GM18498 (cell line): ENCODE measurements around the gene BPIFA2.
"Not testable (repeated sequence)": the region's sequence is repeated elsewhere in the genome, so short reads cannot be mapped to it uniquely, and the experiment has no call there.

Source experiments
- ATAC-seq: cut with Tn5 transposase; IDR thresholded peaks from one replicate; pipeline ENCODE4 v1.9.1; 2021; ENCODE audit warnings: mild to moderate bottlenecking, moderate library complexity; ENCODE audit not compliant: unreplicated experiment

BPIFA2 gene

GRCh38 chr20:33159713-33160112 is 8.2 kb upstream of the BPIFA2 start:
- no peak for ATAC-seq

- ATAC-seq: no peak
Observed at GRCh38 chr20:33160681-33161080, 7.3 kb upstream of the BPIFA2 start.

DNA sequence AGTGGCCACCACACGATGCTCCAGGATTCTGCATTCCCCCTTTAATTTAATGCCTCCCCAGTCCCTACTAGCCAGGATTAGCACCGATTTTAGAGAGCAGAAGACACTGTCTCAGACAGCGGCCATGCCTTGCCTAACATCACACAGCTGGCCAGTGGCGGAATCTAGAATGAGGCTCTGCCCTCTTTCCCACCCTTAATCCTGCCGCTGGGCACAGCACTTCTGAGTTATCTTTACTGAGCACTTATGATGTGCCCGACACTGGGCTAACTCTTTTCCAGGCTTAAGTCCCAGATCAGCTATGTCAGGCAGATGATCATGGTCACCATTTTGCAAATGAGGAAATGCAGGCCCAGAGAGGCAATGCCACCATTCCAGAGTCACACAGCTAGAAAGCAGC is 5.6 kb upstream of the BPIFA2 start:
- no peak for ATAC-seq

DNA sequence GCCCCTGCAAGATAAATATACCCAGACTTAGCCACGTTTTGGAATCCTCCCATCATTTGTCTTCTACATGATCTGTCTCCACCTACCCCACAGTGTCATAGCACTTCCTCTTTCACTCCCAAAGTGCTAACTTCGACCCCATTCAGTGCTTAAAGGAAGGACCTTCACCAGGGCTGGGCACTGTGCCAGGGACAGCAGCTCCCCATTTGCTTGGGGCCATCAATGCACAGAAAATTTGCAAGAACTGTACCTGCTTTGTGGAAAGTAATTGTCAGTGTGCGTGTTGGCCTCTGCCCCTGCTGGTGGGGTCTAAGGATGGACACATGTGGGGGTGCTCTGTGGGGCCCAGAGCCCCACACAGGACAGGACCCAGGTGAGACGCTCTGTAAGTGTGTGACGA is 5.2 kb upstream of the BPIFA2 start:
- no peak for ATAC-seq

DNA sequence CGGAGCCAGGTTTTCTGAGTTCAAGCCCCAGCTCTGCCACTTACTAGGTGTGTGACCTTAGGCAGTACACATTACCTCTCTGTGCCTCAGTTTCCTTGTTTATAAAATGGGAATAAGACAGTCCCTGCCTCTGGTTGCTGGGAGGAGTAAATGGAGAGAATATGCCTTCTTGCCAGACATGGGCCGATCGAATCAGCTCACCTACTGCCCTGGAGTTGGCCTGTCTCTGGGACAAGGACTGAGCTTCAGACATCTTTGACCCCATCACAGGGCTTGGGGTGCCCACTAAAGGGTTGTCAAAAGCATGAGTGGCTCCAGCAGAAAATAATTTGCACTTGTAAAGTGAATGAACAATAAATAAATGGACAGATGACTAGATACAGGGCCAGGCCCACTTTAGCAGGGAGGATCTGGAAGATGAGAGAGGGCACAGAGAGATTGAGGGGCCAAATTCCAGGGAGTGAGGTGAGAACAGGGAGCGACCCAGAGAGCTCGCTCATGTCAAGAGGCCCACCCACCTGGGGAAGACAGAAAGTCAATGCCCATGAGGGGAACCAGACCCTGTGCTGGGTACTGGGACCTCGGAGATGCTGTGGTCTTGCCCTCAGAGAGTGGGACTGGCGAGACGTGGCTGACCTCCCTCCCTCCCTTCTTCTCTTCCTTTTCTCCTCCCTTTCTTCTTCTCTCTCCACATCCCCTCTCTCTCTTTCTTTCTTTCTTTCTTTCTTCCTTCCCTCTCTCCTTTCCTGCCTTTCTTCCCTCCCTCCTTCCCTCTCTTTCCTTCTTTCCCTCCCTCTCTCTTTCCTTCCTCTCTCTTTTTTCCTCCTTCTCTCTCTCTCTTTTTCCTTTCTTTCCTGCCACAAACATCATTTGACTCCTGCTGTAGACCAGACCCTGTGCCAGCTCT is 3.9 kb upstream of the BPIFA2 start:
- no peak for ATAC-seq

- no peak for ATAC-seq
Observed at GRCh38 chr20:33164763-33165095, 3.2 kb upstream of the BPIFA2 start.

GRCh38 chr20:33165416-33166055 is 2.4 kb upstream of the BPIFA2 start:
- ATAC-seq: no peak

GRCh38 chr20:33166533-33167113 is 1.3 kb upstream of the BPIFA2 start:
- ATAC-seq: no peak

DNA sequence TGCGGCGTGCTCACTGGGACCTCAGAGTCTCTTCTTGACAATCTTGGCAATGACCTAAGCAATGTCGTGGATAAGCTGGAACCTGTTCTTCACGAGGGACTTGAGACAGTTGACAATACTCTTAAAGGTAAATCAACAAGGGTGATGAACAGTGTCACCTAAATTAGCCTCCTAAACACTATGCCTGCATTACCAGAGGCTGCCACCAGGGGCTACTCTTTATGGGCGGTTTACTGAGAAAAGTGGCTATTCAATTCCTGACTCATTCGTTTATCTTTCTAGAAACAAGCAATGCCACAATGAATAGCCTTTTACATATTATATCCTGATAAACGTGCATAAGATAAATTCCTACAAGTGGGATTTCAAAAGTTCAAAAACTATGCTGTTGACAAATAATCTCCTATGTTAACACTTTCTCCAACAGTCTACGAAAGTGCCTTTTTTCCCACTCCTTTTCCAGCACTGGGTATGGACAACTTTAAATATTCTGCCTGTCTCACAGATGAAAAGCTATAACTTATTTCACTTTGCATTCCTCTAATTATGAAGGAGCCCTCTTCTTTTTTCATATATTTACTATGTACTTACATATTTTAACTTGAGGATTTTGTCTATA is 1.3 kb downstream of the BPIFA2 start:
- no peak for ATAC-seq

GRCh38 chr20:33172781-33173180 is 4.8 kb downstream of the BPIFA2 start:
- no peak for ATAC-seq

DNA sequence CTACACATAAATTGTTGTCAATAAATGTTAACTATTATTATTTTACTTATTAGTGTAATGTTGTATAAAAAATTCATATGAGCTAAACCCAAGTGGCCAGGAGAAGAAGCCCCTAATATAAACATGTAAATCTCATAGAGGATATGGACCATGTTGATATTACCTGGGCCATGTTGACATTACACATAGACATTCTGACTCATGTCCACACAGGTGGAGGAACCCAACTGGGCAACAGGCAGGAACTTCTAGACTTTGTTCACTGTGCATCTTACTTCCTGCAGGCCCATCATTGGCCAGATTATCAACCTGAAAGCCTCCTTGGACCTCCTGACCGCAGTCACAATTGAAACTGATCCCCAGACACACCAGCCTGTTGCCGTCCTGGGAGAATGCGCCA is 7.2 kb downstream of the BPIFA2 start:
- no peak for ATAC-seq

DNA sequence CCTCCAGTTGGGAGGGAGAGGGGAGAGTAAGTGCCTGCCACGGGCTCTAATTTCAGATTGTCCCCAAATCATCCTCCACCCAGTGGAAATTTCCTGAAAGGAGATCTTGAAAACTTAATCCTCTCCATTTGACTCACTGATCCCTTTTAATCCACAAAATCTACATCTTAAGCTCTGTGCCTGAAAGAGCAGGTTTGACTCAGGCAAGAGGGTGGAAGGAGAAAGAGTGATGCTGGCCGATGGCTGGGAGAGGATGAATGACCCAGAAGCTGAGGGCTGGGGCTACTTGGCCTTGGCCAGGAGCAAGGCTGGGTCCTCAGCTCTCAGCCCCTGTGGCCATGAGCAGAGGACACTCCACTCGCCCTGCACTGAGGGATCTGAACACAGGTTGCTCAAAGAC is 8.1 kb downstream of the BPIFA2 start:
- no peak for ATAC-seq

GRCh38 chr20:33177866-33178265 is 9.9 kb downstream of the BPIFA2 start:
- no peak for ATAC-seq

DNA sequence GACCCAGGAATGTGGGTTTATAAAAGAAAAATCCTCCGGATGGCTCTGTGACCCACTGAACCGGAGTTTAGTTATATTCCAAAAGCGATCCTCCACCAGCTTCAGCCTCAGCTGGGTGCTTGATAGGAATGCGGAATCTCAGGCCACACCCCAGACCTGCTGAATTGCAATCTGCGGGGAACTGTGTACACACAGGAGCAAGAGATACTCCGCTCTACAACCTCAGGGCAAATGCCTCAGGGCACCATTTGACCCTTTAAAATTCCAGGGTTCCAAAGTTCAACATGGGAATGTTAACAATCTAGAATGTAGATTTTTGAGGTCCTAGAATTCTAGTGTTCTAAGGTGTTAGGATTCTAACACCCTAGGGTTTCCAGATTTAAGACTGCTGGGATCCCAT is 10.8 kb downstream of the BPIFA2 start:
- no peak for ATAC-seq

DNA sequence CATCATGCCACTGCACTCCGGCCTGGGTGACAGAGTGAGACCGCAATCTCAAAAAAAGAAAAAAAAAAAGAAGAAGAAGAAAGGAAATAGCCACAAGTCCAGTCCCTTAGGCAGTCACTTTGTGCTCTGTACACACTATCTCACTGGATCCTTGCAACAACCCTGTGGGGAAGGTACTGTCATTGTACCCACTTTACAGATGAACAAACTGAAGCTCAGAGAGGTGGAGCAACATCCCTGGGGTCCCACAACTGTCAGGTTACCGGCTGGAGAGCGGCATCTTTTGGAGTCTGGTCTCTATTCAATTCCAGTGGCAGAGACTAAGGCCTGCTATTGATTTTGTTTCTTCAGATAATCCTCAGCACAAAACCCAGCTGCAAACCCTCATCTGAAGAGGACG is 12.2 kb downstream of the BPIFA2 start:
- no peak for ATAC-seq

DNA sequence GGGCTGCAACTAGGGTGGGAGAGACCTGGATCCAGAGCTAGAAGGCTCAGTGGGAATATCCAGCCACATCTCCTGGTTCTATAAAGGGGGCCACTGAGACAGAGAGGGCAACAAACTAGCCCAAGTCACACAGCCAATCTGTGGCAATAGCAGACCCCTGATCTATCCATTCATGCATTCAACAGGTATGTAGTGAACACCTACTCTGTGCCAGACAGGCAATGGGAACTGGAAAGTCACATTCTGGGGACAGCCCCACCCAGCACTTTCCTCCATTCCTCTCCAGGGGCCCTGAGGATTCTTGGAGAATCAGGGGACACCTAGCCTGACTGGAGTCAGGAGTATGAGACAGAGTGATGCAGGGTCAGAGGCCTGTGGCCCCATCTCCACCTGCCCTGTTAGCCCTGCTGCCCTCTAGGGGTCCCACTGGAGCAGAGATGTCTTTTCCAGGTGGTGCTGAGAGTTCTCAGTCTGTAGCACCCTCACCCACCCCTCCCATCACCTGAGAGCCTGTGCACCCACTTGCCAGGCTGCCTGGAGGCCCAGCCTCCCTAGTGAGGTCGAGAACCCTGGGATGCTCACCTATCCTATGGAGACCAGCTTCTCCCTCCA is 13.6 kb downstream of the BPIFA2 start:
- ATAC-seq: no peak

GRCh38 chr20:33183312-33183711 is 15.4 kb downstream of the BPIFA2 start:
- no peak for ATAC-seq

DNA sequence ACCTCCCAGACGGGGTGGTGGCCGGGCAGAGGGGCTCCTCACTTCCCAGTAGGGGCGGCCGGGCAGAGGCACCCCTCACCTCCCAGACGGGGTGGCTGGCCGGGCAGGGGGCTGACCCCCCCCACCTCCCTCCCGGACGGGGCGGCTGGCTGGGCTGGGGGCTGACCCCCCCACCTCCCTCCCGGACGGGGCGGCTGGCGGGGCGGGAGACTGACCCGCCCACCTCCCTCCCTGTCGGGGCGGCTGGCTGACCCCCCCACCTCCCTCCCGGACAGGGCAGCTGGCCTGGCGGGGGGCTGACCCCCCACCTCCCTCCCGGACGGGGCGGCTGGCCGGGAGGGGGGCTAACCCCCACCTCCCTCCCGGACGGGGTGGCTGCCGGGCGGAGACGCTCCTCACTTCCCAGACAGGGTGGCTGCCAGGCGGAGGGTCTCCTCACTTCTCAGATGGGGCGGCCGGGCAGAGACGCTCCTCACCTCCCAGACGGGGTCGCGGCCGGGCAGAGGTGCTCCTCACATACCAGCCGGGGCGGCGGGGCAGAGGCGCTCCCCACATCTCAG is 17.2 kb downstream of the BPIFA2 start:
- ATAC-seq: not testable (repeated sequence)

DNA sequence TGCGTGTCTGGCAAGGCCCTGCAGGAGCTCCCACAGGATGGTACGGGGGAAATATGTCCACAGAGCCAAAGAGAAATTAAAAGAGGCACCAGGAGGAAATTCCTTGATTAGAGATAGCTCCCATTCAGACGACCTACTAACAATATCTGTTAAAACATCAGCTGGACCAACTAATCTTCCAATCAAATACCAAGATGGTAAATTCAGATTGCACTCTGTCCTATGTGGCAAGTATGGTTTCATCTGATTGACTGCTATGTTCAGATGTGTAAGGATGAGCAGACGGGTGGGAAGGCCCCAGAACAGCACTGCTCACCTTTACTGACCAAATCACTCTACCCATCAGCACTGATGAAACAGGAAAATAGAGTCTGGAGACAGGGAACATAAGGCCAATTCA is 19.5 kb downstream of the BPIFA2 start:
- ATAC-seq: no peak

DNA sequence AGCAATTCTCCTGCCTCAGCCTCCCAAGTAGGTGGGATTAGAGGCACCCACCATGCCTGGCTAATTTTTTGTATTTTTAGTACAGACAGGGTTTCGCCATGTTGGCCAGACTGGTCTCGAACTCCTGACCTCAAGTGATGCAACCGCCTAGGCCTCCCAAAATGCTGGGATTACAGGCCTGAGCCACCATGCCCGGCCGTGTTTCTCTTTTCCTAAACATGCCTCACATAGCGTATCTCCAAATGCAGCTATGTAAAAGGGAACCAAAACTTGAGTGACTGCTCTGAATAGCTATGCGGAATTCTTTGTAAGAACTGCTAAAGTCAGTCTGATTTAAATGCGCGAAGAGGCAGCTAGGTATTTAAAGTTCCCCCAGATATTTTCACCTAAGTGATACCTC is 20.5 kb downstream of the BPIFA2 start:
- no peak for ATAC-seq

DNA sequence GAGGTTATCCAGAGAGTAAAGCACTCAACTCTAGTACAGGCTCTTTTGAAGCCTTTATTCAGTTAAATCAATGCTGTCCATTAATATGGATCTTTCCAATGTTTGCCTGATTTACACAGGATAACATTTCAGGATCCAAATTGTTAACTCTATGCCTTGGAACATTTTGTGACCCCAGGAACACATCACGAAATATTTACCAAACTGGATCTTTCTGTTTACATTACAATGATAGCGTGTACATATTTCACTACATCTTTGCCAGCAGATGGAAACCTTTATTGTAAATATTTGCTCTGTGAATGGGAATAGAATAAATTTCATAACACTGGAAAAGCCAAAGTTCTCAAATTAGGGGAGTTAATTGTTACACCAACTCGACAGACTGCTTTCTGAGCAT is 23.5 kb downstream of the BPIFA2 start:
- ATAC-seq: no peak
